GM12872 (cell line): Measurements from ENCODE around the gene EFL1.

ENCODE experiments used
- CTCF ChIP-seq: IDR thresholded peaks from 3 replicates; pipeline ENCODE4 v1.5.1; 2011; ENCODE audit warnings: low read depth, mild to moderate bottlenecking, low read length, moderate library complexity; ENCODE audit not compliant: insufficient read depth

The EFL1 gene

GRCh38 chr15:82117296-82117695 lies 145.2 kb downstream of the EFL1 start:
- no peak for TF ChIP-seq CTCF

GRCh38 chr15:82114660-82115059 lies 147.9 kb downstream of the EFL1 start:
- TF ChIP-seq CTCF, result no peak

- TF ChIP-seq CTCF, result no peak
These were observed 149.3 kb downstream of the EFL1 start for GRCh38 chr15:82113106-82113715.

GRCh38 chr15:82111918-82112317 lies 150.6 kb downstream of the EFL1 start:
- TF ChIP-seq CTCF, result no peak

- TF ChIP-seq CTCF, result no peak
These were observed 152.4 kb downstream of the EFL1 start for GRCh38 chr15:82110144-82110543.

GRCh38 chr15:82108489-82109078 lies 153.9 kb downstream of the EFL1 start:
- peak; percentile 83 for TF ChIP-seq CTCF

GRCh38 chr15:82106679-82107078 lies 155.9 kb downstream of the EFL1 start:
- TF ChIP-seq CTCF, result no peak
